HuH-7 (cell line): Measurements from ENCODE around the gene C15orf39.
"Not testable (repeated sequence)": the region's sequence is repeated elsewhere in the genome, so short reads cannot be mapped to it uniquely, and the experiment has no call there.

Experiments used
- DNase-seq: peaks from one replicate; pipeline ENCODE4 v3.0.0; 2011; ENCODE audit warnings: low spot score

C15orf39 gene

DNA sequence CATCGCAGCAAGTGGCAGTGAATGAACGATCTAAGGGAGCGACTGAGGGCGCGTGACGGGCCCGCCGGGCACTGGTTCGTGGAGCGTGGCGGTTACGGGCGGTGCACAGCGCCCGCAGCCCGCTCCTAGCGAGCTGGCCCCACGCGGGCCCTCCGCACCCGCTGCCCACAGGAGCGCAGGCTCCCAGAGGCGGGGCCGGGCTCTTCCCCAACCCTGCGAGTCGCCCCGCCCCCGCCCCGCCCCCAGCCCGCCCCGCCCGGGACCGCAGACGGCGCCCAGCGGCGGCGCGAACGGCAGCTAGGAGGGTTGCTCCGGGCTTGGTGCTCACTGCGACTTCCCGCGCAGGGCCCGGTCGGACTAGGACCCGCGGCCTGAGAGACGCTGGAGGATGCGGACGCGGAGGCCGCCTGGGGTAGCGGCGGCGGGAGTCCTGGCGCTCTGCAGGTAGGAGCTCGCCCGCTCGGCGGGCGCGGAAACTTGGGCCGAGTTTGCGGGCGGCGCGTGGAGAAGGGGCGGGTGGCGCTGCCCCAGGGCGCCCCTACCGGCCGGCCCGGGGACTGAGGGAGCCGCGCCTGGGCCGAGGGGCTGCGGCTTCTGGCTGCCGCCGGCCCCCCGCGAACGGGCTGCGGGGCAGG lies at the start of gene C15orf39:
Gene C15orf39 (plus strand): TSS at position 267 of the 635 bp plus-strand sequence. CDS start 4,167 bp downstream, outside the sequence.
- peak; percentile 96 for DNase-seq

DNA sequence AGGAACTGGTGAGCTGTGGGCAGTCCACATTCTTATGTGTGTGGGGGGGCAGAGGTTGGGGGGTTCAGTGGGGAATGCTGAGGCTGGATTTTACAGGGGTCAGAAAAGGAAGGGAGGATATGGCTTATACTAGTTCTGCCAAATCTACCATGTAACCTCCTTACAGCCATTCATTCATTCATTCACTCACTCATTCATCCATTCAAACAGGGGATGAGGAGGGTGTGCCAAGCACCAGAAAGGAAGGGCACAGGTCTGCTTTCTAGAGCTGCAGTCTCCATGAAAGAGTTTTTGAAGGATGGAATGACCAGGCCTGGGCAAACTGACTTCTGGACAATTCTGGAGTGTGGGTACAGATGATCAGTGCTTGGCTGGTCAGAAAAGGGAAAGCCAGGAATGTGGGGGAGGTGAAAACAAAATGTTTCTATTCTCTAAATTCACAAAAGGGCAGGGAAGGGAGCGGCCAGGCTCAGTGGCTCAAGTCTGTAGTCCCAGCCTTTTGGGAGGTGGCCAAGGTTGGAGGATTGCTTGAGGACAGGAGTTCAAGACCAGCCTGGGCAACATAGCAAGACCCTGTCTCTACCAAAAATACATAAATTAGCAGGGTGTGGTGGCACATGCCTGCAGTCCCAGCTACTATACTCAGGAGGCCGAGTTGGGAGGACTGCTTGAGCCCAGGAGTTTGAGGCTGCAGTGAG lies 49.2 kb upstream of the C15orf39 start:
- no peak for DNase-seq

DNA sequence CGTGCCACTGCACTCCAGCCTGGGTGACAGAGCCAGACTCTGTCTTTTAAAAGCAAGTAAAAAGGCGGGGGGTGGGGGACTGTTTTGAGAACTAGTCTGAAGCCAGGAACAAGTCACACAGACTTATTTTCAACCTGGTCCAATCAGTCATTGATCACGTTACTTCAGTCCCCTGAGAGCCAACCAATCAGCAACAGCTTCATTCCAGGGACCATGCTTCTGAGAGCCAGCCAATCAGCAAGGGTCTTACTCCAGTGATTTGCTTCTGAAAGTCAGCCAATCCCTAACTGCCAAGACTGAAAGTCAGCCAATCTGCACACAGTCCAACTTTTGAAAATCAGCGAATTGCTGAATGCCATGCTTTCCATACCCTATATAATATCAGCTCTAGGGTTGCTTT lies 48.6 kb upstream of the C15orf39 start:
- DNase-seq = no peak

DNA sequence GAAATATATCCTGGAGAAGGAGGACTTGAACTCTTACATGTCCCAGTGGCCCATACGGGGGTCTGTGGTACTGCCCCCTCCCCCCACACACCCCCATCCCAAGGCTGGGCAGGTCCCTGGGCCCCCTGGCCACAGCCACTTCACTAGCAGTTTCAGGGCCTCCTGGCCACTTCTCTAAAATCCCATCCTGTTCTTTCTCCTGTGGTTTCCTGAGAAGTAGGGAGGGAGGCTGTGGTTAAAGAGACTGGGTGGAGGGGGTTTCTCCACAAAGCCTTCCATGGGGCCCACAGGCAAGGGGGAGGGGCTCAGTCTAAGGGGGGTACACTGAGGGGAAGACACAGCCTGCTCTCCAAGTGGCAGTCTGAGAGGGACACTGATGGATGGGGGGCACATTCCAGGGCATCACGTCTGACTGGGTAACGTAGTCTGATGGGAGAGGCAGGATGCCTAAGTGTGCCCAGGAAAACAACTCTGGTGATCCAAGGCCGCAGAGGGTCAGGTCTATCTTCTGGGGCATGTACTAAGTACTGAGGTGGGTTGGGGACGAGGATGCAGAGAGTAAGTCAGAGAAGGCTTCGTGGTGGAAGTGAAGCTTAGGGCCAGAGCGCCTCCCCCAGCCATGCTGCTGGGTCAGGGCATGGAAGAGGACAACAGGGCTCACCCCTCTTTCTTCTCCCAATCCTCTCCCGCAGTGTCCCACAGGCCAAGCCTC lies 48.0 kb upstream of the C15orf39 start:
- DNase-seq = no peak

DNA sequence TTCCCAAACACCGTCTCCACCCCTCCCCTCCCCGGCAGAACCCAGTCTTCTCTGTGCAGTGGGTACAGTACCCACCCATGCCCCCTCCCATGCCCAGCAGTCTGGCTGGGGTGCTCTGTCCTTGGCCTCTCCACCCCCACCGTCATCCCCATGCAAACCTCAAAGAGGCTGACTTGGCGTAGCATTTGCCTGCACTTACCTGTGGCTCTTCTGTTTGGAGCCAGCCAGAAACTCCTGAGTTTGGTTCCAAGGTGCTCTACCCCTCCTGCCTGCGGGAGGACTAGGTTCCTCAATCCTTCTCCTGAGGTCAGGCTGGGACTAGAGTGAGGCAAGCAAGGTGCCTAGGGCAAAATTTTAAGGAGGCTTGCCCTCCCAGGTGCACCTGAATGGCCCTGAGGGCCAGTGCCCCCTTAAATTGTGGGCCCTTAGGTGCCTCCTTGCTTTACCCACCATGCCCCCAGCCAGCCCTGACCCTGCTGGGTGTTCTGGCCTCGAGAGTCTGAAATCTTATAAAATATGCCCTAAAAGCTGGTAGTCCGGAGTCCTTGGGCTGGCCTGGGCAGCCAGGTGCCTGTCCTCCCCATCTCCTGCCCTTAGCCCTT lies 47.1 kb upstream of the C15orf39 start:
- no peak for DNase-seq

DNA sequence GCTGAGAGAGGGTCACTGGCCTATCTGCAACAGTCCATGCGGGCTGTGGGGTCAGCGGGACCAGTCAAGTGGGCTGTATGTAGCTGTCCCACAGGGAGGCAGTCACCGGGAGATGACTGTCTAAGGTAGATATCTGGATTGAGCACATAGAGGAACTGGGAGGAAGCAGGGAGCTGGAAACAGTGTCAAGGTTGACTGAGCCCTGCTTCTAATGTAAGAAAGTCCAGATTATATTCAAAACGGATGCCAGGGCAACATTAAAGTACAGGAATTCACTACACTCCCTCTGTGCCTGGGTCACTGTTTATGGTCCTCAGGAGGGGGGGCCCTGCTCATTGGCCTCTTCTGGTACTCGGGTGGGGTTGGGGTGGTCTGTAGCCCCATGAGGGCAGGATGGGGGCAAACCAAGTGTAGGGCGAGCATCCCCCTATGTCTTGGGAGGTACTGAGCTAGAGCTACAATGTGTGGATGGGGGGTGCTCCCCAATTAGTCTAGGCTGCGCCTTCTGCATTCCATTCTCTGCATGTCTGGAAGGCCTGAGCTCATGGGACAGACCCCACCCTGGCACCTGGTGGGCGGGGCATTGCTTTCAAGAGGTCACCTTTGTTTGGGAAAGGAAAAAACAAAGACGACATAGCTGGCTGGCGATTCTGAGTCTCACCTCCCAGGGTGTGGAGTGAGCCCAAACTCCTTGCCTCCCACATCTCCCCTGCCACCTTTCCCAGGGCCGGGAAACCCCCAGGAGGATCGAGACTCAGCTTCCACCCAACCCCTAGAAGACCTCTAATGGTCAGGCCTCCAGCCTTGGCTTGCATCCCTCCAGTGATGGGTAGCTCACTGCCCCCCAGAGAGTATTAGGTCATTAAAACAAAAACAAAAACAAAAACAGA lies 45.1 kb upstream of the C15orf39 start:
- DNase-seq = no peak

DNA sequence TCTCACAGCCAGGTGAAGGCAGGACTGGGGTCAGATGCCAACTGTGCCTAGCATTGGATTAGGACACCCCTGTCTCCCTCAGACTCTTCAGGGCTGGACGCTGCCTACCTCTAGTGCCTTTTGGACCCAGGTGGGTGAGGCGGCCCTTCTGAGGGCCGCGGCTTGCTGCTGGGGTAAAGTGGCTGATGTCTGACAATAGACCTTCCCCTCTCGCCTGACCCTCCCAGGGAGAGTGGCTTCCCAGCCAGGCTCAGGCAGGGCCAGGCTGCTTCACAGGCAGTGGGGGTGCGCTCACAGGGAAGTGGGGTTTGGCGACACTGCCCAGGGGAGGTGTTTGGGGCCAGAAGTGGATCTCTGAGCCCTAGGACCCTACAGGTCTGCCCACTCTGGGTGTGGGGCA lies 43.3 kb upstream of the C15orf39 start:
- DNase-seq = no peak

DNA sequence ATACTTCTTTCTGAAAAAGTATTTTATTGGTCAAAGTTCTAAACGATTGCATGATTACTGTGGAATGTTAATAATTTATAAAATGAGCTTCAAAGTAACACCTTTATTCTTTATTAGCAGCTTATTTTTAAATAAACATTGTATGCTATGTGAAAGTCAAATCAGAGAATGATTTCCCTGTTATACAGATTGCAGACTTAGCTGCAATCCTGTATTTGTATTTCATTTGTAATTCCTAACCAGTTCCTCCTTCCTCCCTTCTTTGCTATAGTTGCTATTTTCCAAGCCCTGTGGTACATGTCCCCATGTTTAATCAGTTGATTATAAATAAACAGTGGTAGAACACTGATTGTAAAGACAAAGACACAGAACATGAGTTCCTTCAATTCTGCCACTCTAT lies 42.4 kb upstream of the C15orf39 start:
- no peak for DNase-seq

DNA sequence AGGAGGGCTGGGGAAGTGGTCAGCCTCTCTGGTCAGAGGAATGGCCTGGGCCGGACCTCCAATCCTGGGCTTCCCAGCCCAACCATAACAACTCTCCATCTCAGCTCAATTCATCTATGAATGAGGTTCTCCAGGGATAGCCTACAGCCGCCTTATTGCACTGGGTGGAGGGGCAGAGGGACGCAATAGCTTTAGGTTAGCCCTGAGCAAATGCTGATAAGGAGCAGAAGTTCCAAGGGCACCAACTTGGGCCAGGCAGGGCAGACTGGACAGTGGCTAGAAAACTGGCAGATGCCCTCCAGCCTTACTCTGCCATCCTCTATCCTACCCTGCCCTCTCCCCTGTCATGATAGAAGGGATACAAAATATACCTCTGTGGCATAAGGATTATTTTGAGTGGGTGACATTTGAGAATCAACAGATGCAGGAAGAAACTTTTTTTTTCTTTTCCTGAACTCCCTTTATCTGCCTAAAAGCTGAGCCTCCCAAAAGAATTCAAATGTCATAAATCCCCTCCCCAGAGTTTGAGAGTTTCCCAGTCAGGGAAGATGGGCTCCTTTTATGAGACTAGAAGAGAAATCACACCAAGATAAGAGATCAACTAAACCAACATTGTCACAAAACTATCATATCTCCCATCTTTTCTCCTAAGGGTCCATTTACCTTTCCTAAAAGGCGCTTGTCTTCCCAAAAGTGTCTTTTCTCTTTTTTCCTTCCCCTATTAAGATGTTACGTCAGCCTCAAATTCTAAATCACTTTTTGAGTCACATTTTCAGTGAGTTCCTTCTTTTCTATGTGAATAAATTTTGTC lies 40.4 kb upstream of the C15orf39 start:
- no peak for DNase-seq

DNA sequence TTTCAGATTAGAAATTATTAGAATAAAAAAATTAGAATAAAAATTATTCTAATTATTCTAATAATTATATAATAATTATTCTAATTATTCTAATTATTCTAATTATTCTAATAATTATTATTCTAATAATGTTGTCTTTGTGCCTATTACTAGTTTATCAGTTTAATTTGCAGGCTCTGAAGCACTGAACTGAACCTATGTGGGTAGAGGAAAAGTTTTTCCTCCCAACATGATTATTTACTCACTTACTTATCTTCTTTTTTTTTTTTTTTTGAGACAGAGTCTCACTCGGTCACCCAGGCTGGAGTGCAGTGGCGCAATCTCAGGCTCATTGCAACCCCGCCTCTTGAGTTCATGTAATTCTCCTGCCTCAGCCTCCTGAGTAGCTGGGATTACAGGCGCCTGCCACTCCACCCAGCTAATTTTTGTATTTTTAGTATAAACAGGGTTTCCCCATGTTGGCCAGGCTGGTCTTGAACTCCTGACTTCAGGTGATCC lies 39.7 kb upstream of the C15orf39 start:
- DNase-seq = no peak

DNA sequence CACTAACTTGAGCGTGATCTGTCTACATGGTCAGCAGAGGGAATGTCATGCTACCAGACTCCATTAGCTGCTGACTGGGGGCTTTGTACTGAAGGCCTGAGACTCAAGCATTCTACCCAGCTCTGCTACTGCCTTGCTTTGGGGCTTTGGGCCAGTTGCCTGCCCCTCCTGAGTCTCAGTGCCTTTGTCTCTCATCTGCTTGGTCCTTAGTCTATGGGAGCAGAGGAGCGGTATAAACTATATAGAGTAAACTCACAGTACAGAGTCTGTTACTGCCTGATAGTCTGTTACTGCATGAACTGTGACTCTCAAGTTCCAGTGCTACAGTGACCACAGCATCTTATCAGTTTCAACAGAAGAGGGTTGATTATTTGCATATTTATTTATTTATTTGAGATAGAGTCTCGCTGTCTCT lies 38.5 kb upstream of the C15orf39 start:
- no peak for DNase-seq

DNA sequence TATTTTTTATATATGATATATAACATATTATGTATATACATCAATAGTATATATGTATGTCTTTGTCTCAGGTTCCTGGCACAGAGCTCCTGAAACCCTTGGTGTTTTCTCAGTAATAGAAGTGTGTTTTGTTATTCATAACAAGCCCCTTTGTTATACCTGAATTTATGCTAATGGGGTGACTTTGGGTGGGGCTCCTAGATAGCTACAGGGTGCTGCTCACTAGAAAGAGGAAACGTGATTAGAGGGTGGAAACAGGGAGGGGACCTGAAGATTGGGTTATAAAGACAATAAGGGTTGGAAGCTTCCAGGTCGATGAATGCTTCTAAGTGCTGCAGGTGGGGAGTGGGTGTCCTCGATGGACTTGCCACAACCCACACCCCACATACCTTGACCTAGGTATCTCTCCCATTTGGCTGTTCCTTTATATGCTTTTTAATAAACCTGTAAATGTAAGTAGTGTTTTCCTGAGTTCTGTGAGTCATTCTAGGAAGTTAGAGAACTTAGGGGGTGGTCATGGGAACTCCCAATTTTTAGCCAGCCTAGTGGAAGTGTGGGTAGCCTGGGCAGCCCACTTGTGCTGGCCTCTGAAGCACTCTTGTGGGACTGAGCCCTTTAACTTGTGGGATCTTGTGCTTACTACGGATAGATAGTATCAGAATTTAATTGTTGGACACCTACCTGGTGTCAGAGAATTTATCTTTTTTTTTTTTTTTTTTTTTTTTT lies 36.9 kb upstream of the C15orf39 start:
- DNase-seq = no peak

DNA sequence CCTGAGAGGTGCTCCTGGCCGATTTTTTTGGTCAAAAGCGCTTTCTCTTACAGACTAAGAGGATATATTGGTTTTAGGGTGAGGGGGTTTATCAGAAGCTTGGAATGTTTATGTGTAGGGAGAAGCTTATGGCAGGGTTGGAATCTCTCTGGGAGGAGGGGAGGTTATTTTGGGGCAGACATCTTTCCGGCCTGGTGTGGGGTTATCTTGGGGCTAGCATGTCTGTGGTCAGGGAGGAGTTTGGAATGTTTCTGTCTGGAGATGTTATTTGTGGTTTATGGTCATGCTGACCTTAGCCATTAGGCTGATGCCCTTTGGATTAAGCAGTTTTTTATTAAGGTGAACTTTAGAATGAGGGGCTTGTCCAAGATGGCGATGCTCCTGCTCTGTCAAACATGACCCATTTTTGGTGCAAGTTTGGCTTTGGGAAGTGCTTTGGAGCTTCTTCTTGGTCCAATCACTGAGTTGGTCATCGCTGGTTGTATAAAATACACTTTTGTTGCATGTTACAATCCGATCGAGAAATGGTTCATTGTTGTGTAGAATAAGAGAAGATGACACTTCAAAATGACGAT lies 35.1 kb upstream of the C15orf39 start:
- not testable (repeated sequence) for DNase-seq

DNA sequence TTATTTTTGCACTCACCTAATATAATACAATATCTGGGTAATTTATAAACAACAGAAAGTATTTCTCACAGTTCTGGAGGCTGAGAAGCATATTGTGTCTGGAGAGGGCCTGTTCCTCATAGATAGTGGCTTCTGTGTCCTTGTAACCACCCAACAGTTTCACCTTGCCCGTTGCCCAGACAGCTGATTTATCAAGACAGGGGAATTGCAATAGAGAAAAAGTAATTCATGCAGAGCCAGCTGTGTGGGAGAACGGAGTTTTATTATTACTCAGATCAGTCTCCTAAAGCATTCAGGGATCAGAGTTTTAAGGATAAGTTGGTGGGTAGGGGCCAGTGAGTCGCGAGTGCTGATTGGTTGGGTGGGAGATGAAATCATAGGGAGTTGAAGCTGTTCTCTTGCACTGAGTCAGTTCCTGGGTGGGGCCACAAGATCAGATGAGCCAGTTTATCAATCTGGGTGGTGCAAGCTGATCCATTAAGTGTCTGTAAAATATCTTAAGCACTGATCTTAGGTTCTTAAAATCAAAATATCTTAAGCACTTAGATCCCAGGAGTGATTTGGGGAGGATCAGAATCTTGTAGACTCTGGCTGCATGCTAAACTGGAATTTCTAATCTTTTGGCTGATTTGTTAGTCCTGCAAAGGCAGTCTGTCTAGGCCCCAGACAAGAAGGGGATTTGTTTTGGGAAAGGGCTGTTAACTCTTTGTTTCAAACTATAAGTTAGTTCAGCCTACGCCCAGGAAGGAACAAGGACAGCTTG lies 33.9 kb upstream of the C15orf39 start:
- DNase-seq = no peak

DNA sequence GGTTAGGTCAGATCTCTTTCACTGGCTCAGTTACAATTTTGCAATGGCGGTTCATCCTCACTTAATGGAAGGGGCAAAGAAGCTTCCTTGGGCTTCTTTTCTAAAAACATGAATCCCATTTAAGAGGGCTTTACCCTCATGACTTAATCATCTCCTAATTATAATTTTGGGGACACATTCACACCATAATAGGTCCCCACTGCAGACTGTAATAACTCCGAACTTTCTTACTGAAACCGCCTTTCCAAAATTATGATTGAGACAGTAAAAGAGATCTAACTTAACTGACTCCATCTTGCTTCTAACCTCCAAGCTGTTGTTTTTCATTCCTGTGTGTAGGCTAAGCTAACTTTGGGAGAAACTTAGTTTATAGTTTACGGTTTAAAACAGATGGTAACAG lies 33.3 kb upstream of the C15orf39 start:
- no peak for DNase-seq

DNA sequence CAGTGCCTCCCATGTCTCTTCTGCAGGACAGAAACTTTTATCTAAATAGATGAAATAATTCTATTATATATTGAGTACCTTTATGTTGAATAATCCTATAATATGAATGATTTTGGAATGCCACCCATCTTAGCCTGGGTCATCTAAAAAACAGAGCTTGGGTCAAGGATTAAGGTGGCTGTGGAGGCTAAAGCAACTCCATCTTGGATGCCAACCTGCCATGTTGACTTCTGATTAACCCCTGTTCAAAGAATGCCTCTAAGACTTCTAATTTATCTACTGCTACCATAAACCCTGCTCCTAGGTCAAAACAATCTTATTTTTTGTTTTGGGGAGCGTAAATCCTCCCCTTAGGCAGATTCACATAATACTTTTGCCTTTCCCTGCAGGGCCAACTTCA lies 31.5 kb upstream of the C15orf39 start:
- no peak for DNase-seq

DNA sequence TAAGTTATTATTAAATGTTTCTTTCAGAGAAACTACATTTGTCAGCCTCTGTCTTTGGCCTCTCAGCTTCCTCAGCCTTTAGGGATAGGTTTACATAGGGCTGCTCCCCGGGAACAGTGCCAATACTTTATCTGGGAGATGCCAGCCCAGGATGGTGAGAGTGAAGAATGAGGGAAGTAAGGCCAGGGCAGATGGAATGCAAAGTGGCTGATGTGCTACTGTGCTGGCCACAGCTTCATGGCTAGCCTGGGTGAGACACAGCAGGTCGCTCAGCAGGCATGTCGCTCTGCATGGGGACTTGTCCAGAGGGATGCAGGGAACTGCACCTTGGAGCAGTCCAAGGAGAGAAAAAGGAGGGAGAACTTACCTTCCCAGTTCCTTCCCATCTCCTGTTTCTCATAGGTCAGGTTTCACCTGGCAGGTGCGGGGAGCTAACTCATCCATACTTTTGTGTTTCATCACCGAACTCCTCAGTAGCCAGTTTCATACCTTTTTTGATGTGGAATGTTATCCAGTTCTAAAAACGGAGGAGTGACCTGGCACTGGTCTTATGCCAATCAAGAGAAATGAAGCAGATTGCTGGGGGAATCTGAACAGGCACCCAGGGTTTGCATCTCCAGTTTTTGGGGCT lies 30.9 kb upstream of the C15orf39 start:
- DNase-seq = no peak

DNA sequence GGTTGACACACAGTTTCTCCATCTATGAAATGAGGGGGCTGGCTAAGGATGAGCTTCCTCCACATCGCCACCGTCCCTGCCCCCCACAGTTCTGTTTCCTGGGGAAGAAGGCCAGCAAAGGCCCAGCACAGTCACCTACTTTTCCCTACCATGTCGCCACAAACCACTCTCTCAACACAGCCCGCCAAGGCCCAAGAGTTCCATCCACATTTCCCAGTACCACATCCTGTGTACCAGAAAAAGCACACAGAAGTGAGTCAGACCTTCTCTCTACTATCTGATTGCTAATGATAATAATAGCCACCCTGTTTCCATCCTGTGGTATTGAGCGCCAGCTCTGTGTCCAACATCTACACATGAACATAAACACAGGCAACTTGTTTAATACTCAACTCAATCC lies 30.3 kb upstream of the C15orf39 start:
- DNase-seq = no peak
